Measurements from ENCODE around the gene INHBC.

DNA sequence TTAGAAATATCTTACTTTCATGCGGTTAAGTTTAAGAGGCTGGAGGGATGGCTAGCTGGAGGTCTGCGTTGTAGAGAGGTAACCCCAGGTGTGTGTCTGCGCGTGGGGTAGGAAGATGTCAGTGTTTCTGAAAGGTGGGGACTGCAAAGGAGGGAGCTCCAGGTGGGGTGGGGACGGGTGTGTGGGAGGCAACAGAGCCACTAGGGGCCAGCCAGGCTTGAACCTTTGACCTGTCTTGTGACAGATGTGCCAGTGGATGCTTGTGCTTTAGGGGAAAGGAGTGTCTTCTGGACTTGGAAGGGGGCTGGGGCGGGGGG lies 25.8 kb downstream of the INHBC start:
- no peak for TF ChIP-seq EZH2phosphoT487 (IDR thresholded peaks at IDR 0.05; ENCODE audit: borderline replicate concordance)
- TF ChIP-seq JUND (IDR thresholded peaks at IDR 0.05): no peak
- no peak for TF ChIP-seq POLR2AphosphoS5 (IDR thresholded peaks at IDR 0.05; ENCODE audit: low read depth, low read length)
